Mesendoderm (in vitro differentiated cells): ENCODE results near the gene S1PR3.

Experiments
- DNase-seq: peaks from one replicate; pipeline ENCODE4 v3.0.0; 2013
- H2AK5ac ChIP-seq: 2 replicates; pipeline ENCODE4 v1.6.1; 2013; ENCODE audit warnings: low read length, inconsistent platforms
- H2BK120ac ChIP-seq: 2 replicates; pipeline ENCODE4 v1.6.1; 2013; ENCODE audit warnings: low read depth, mild to moderate bottlenecking, low read length, moderate library complexity, mixed read lengths
- H2BK15ac ChIP-seq: replicated peaks from 2 replicates; pipeline ENCODE4 v1.6.1; 2013; ENCODE audit warnings: low read depth, mild to moderate bottlenecking, moderate library complexity
- H2BK5ac ChIP-seq: 2 replicates; pipeline ENCODE4 v1.6.1; 2013; ENCODE audit warnings: low read length, inconsistent platforms
- H3K18ac ChIP-seq: 2 replicates; pipeline ENCODE4 v1.6.1; 2013; ENCODE audit warnings: mild to moderate bottlenecking, low read length, mixed read lengths
- H3K23ac ChIP-seq: one replicate; pipeline ENCODE4 v1.6.1; 2013; ENCODE audit warnings: low read length
- H3K27ac ChIP-seq: 2 replicates; pipeline ENCODE4 v1.5.1; 2013; ENCODE audit warnings: low read depth, mild to moderate bottlenecking, inconsistent platforms, low read length, moderate library complexity
- H3K27me3 ChIP-seq: 2 replicates; pipeline ENCODE4 v1.6.1; 2013; ENCODE audit warnings: low read length, control low read depth, mild to moderate bottlenecking, inconsistent platforms; ENCODE audit not compliant: insufficient read depth, poor library complexity
- H3K36me3 ChIP-seq: 2 replicates; pipeline ENCODE4 v1.6.1; 2013; ENCODE audit warnings: low read length, inconsistent platforms; ENCODE audit not compliant: control insufficient read depth, insufficient read depth
- H3K4ac ChIP-seq: one replicate; pipeline ENCODE4 v1.6.1; 2013; ENCODE audit warnings: low read depth, mild to moderate bottlenecking, low read length, moderate library complexity
- H3K4me1 ChIP-seq: 2 replicates; pipeline ENCODE4 v1.6.1; 2013; ENCODE audit warnings: low read depth, low read length, inconsistent platforms; ENCODE audit not compliant: control insufficient read depth
- H3K4me2 ChIP-seq: 2 replicates; pipeline ENCODE4 v1.6.1; 2013; ENCODE audit warnings: low read length
- H3K4me3 ChIP-seq: 2 replicates; pipeline ENCODE4 v1.5.1; 2013; ENCODE audit warnings: mild to moderate bottlenecking, low read length
- H3K56ac ChIP-seq: one replicate; pipeline ENCODE4 v1.6.1; 2013; ENCODE audit warnings: low read length
- H3K79me1 ChIP-seq: 2 replicates; pipeline ENCODE4 v1.6.1; 2013; ENCODE audit warnings: low read length, inconsistent platforms
- H3K79me2 ChIP-seq: 2 replicates; pipeline ENCODE4 v1.6.1; 2013; ENCODE audit warnings: mild to moderate bottlenecking, low read length; ENCODE audit not compliant: control insufficient read depth, insufficient read depth
- H3K9ac ChIP-seq: 2 replicates; pipeline ENCODE4 v1.6.1; 2013; ENCODE audit warnings: low read length, inconsistent platforms
- H4K5ac ChIP-seq: one replicate; pipeline ENCODE4 v1.6.1; 2013; ENCODE audit warnings: low read length
- H4K8ac ChIP-seq: one replicate; pipeline ENCODE4 v1.6.1; 2013; ENCODE audit warnings: low read depth, mild to moderate bottlenecking, control low read depth, low read length, moderate library complexity
- WGBS: extraction: QIAGEN DNeasy Blood & Tissue Kit; methylation state at CpG from one replicate; pipeline ENCODE4 v1.1.7; 2013; ENCODE audit warnings: low lambda C conversion rate, missing lambda C conversion rate; ENCODE audit not compliant: insufficient coverage; ENCODE audit errors: extremely low coverage; 5-methylcytosine and 5-hydroxymethylcytosine counted together

The S1PR3 gene

GRCh38 chr9:88990729-88991065 lies 571 bp upstream of the S1PR3 start:
- Histone ChIP-seq H3K4me2 (peak overlapping the region; percentile 88), H4K8ac (no peak overlapping the region), H3K79me2 (peaks cover 10% of the 10 kb centered on the region), H3K56ac (peak overlapping the region; percentile 93), H3K4me1 (peaks cover 11% of the 10 kb centered on the region), H2BK15ac (no peak overlapping the region), H4K5ac (no peak overlapping the region), H3K4ac (no peak overlapping the region), H3K36me3 (no peaks in the 10 kb centered on the region), H2BK120ac (no peak overlapping the region), H3K27me3 (no peaks in the 10 kb centered on the region), H3K27ac (peak overlapping the region; percentile 61), H3K4me3 (peak overlapping the region; percentile 66), H3K23ac (no peak overlapping the region), H2AK5ac (no peak overlapping the region), H3K18ac (peak overlapping the region; percentile 98), H3K79me1 (peaks cover 5% of the 10 kb centered on the region), H2BK5ac (no peak overlapping the region), H3K9ac (peak overlapping the region; percentile 82)
- WGBS, result no CpG with 5 or more reads among the region's 21 CpGs
- DNase-seq, result peak; percentile 79

- peaks cover 11% of the 10 kb centered on the region for H3K4me1 ChIP-seq
Observed at GRCh38 chr9:88992556-88992955, 1.3 kb downstream of the S1PR3 start.

GRCh38 chr9:88993327-88993726 lies 2.1 kb downstream of the S1PR3 start:
- Histone ChIP-seq H3K4ac (no peak overlapping the region), H2AK5ac (no peak overlapping the region), H3K18ac (no peak overlapping the region), H3K79me2 (peaks cover 12% of the 10 kb centered on the region), H3K9ac (peak overlapping the region; percentile 8), H4K5ac (no peak overlapping the region), H3K4me1 (peaks cover 11% of the 10 kb centered on the region), H3K36me3 (peaks cover 4% of the 10 kb centered on the region), H3K4me3 (no peak overlapping the region), H3K27ac (no peak overlapping the region), H3K4me2 (no peak overlapping the region), H3K27me3 (no peaks in the 10 kb centered on the region), H2BK5ac (no peak overlapping the region), H3K79me1 (peaks cover 5% of the 10 kb centered on the region), H2BK15ac (no peak overlapping the region), H2BK120ac (no peak overlapping the region), H3K56ac (no peak overlapping the region), H4K8ac (no peak overlapping the region), H3K23ac (no peak overlapping the region)
- no CpG with 5 or more reads among the region's 2 CpGs for WGBS
- no peak for DNase-seq

More at GRCh38 chr9:88992556-88992955, 1.3 kb downstream of the S1PR3 start:
- peak overlapping the region; percentile 52 for H3K56ac ChIP-seq
- no peak overlapping the region for H3K4ac ChIP-seq
- peak overlapping the region; percentile 93 for H3K9ac ChIP-seq
- WGBS, result no CpG with 5 or more reads among the region's 4 CpGs
- no peak overlapping the region for H3K4me2 ChIP-seq
- H4K5ac ChIP-seq, result no peak overlapping the region
- H3K4me3 ChIP-seq, result peak overlapping the region; percentile 95
- H2AK5ac ChIP-seq, result no peak overlapping the region
- DNase-seq, result no peak
- H4K8ac ChIP-seq, result no peak overlapping the region
- H3K79me1 ChIP-seq, result peaks cover 5% of the 10 kb centered on the region
- no peaks in the 10 kb centered on the region for H3K27me3 ChIP-seq
- no peak overlapping the region for H2BK5ac ChIP-seq
- no peak overlapping the region for H3K27ac ChIP-seq
- H3K18ac ChIP-seq, result no peak overlapping the region
- peaks cover 4% of the 10 kb centered on the region for H3K36me3 ChIP-seq
- H2BK15ac ChIP-seq, result no peak overlapping the region
- H2BK120ac ChIP-seq, result no peak overlapping the region
- H3K79me2 ChIP-seq, result peaks cover 12% of the 10 kb centered on the region
- no peak overlapping the region for H3K23ac ChIP-seq

- Histone ChIP-seq H3K4ac (no peak overlapping the region), H3K4me1 (peaks cover 11% of the 10 kb centered on the region), H3K4me3 (no peak overlapping the region), H3K27ac (no peak overlapping the region), H2BK5ac (no peak overlapping the region), H3K79me1 (peaks cover 5% of the 10 kb centered on the region), H3K9ac (peak overlapping the region; percentile 14), H4K8ac (no peak overlapping the region), H3K18ac (no peak overlapping the region), H3K4me2 (no peak overlapping the region), H3K79me2 (peaks cover 12% of the 10 kb centered on the region), H3K36me3 (peaks cover 4% of the 10 kb centered on the region), H2BK15ac (no peak overlapping the region), H2BK120ac (no peak overlapping the region), H3K56ac (no peak overlapping the region), H2AK5ac (no peak overlapping the region), H4K5ac (no peak overlapping the region), H3K27me3 (no peaks in the 10 kb centered on the region), H3K23ac (no peak overlapping the region)
- no peak for DNase-seq
- WGBS, result no CpG with 5 or more reads among the region's 14 CpGs
Observed at GRCh38 chr9:88993871-88994460, 2.7 kb downstream of the S1PR3 start.

GRCh38 chr9:88994469-88995199 lies 3.4 kb downstream of the S1PR3 start:
- peaks cover 5% of the 10 kb centered on the region for H3K79me1 ChIP-seq
- no peak overlapping the region for H3K27ac ChIP-seq
- no peak overlapping the region for H3K4ac ChIP-seq
- H3K4me3 ChIP-seq, result no peak overlapping the region
- H3K9ac ChIP-seq, result peak overlapping the region; percentile 25
- no peak overlapping the region for H4K5ac ChIP-seq
- no peak overlapping the region for H2AK5ac ChIP-seq
- no peak overlapping the region for H3K23ac ChIP-seq
- H4K8ac ChIP-seq, result no peak overlapping the region
- H2BK15ac ChIP-seq, result no peak overlapping the region
- no peak for DNase-seq
- H2BK120ac ChIP-seq, result no peak overlapping the region
- peaks cover 12% of the 10 kb centered on the region for H3K79me2 ChIP-seq
- H3K4me2 ChIP-seq, result no peak overlapping the region
- peaks cover 5% of the 10 kb centered on the region for H3K4me1 ChIP-seq
- H3K18ac ChIP-seq, result no peak overlapping the region
- no peaks in the 10 kb centered on the region for H3K27me3 ChIP-seq
- no peak overlapping the region for H2BK5ac ChIP-seq
- no peak overlapping the region for H3K56ac ChIP-seq
- H3K36me3 ChIP-seq, result peaks cover 4% of the 10 kb centered on the region
- WGBS, result no CpG with 5 or more reads among the region's 9 CpGs
